Parathyroid adenoma (tissue), 2 donors: ENCODE results near the gene NOXA1.

ENCODE experiments used
- H2AFZ ChIP-seq: fragments of 300-600 bp; sonication (generic); one replicate; pipeline ENCODE4 v1.7.0; 2017; ENCODE audit warnings: antibody characterized with exemption, mild to moderate bottlenecking
- H3K27ac ChIP-seq: fragments of 300-600 bp; sonication (generic); one replicate; pipeline ENCODE4 v1.7.0; 2017
- H3K27me3 ChIP-seq: fragments of 300-600 bp; sonication (generic); one replicate; pipeline ENCODE4 v1.7.0; 2017; ENCODE audit warnings: low read length; ENCODE audit not compliant: control insufficient read depth, insufficient read depth
- H3K36me3 ChIP-seq: fragments of 300-600 bp; sonication (generic); one replicate; pipeline ENCODE4 v1.7.0; 2017; ENCODE audit warnings: low read length; ENCODE audit not compliant: control insufficient read depth, insufficient read depth
- H3K4me1 ChIP-seq: fragments of 300-600 bp; sonication (generic); one replicate; pipeline ENCODE4 v1.7.0; 2017; ENCODE audit warnings: control low read depth
- H3K4me2 ChIP-seq: fragments of 300-600 bp; sonication (generic); one replicate; pipeline ENCODE4 v1.7.0; 2017; ENCODE audit warnings: low read length
- H3K4me3 ChIP-seq: fragments of 300-600 bp; sonication (generic); one replicate; pipeline ENCODE4 v1.7.0; 2017; ENCODE audit warnings: low read depth, low read length
- H3K79me2 ChIP-seq: fragments of 300-600 bp; sonication (generic); one replicate; pipeline ENCODE4 v1.7.0; 2017; ENCODE audit warnings: control low read depth
- H3K9ac ChIP-seq: fragments of 300-600 bp; sonication (generic); one replicate; pipeline ENCODE4 v1.7.0; 2017; ENCODE audit warnings: mild to moderate bottlenecking
- H3K9me3 ChIP-seq: fragments of 300-600 bp; sonication (generic); one replicate; pipeline ENCODE4 v1.7.0; 2017; ENCODE audit warnings: low read length; ENCODE audit not compliant: control insufficient read depth
- TF ChIP-seq, protein P1 (sequence below): fragments of 300-600 bp; sonication (generic); IDR thresholded peaks from one replicate; pipeline ENCODE4 v1.7.0; 2017; ENCODE audit warnings: antibody characterized with exemption, mild to moderate bottlenecking
- donor health status: primary hyperparathyroidism.

Gene NOXA1

DNA sequence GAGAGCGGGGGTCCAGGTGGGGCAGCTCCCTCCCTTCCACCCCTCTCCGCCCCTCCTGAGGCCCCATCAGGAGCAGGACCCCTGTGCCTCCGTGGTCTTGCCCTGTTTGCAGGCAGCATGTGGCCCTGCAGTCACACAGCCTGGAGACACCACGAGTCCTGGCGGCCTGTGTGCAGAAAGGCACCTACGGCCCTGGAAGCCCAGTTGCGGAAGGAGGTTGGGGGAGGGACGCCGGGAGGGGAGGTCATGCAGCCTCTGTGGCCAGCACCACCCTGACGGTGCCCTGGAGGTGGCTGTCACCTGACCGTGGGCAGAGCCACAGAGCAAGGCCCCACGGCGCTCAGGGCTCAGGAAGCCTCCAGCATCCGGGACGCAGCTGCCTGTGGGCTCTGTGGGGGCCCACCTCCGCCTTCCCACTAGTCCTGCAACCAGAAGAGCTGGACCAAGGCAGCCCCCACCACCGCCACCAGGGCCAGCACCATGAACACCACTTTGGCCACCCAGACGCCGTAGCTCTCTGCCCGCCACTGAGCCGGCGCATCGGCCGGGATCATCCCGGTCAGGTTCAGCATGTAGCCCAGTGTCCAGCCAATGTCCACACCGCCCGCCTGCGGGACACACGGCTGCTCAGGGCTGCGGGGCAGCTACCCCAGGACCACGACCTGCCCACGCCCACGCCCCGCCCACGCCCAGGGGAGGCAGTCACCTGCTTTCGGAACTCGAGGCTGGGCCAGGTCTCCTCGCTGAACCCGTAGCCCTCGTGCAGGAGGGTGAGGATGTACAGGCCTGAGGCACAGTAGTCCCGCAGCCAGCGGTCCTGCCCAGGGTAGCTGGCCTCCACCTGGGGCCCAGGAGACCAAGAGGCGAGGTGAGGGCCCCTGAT, 11.5 kb downstream of the NOXA1 start:
- TF ChIP-seq, protein P1, sequence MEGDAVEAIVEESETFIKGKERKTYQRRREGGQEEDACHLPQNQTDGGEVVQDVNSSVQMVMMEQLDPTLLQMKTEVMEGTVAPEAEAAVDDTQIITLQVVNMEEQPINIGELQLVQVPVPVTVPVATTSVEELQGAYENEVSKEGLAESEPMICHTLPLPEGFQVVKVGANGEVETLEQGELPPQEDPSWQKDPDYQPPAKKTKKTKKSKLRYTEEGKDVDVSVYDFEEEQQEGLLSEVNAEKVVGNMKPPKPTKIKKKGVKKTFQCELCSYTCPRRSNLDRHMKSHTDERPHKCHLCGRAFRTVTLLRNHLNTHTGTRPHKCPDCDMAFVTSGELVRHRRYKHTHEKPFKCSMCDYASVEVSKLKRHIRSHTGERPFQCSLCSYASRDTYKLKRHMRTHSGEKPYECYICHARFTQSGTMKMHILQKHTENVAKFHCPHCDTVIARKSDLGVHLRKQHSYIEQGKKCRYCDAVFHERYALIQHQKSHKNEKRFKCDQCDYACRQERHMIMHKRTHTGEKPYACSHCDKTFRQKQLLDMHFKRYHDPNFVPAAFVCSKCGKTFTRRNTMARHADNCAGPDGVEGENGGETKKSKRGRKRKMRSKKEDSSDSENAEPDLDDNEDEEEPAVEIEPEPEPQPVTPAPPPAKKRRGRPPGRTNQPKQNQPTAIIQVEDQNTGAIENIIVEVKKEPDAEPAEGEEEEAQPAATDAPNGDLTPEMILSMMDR = no peak
- Histone ChIP-seq H2AFZ (no peak overlapping the region), H3K4me2 (no peak overlapping the region), H3K27ac (no peak overlapping the region), H3K4me1 (no peaks in the 10 kb centered on the region), H3K36me3 (no peaks in the 10 kb centered on the region), H3K9ac (no peak overlapping the region), H3K9me3 (no peaks in the 10 kb centered on the region), H3K4me3 (no peak overlapping the region), H3K79me2 (no peaks in the 10 kb centered on the region), H3K27me3 (no peaks in the 10 kb centered on the region)

GRCh38 chr9:137435381-137435891, 12.2 kb downstream of the NOXA1 start:
- no peak overlapping the region for H3K4me2 ChIP-seq
- H3K9me3 ChIP-seq = no peaks in the 10 kb centered on the region
- no peaks in the 10 kb centered on the region for H3K79me2 ChIP-seq
- no peaks in the 10 kb centered on the region for H3K4me1 ChIP-seq
- H3K4me3 ChIP-seq = no peak overlapping the region
- no peaks in the 10 kb centered on the region for H3K27me3 ChIP-seq
- no peak overlapping the region for H2AFZ ChIP-seq
- H3K9ac ChIP-seq = no peak overlapping the region
- TF ChIP-seq, protein P1 = no peak
- H3K36me3 ChIP-seq = no peaks in the 10 kb centered on the region
- no peak overlapping the region for H3K27ac ChIP-seq

- TF ChIP-seq, protein P1 = no peak
- Histone ChIP-seq H3K27me3 (no peaks in the 10 kb centered on the region), H3K27ac (no peak overlapping the region), H3K79me2 (no peaks in the 10 kb centered on the region), H3K4me1 (no peaks in the 10 kb centered on the region), H3K9ac (no peak overlapping the region), H3K36me3 (no peaks in the 10 kb centered on the region), H2AFZ (no peak overlapping the region), H3K4me3 (no peak overlapping the region), H3K9me3 (no peaks in the 10 kb centered on the region), H3K4me2 (peak overlapping the region; percentile 22)
Observed at GRCh38 chr9:137435980-137436760, 13.0 kb downstream of the NOXA1 start.

DNA sequence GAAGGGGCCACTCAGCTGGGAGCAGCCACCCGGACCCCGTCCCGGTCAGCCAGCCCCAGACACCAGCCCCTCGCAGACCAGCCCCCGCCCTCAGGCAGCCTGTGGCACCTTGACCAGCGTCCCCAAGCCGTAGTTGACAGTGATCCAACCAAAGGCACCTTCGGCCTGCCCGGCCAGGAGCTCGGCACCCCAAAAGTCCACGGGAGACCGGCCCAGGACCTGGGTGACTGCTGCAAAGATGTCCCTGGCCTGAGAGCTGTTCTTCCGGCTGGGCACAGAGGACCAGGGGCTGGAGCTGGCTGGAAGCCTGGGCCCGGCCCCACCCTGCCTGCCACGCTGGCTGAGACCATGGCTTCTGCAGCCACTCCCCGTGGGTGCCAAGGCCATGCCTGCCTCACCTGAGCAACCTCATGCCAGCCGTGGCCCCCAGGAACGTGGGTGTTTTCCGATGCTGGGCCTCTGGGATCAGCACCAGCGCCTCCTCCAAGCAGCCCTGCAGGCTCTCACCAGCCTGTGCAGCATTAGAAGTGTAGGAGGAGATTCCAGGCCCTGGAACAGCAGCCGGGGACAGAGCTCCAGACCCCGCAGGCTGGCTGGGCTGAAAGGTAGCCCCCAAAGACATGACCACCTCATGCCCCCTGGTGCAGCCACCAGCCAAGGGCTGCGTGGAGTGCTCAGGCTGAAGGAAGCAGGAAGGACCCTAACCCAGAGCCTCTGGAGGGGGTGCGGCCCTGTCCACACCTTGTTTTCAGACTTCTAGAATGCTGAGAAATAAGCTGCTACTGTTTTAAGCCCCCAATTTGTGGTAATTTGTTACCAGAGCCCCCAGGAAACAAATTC, 13.8 kb downstream of the NOXA1 start:
- TF ChIP-seq, protein P1 = no peak
- H3K27ac ChIP-seq = no peak overlapping the region
- H3K79me2 ChIP-seq = no peaks in the 10 kb centered on the region
- no peak overlapping the region for H3K9ac ChIP-seq
- no peaks in the 10 kb centered on the region for H3K27me3 ChIP-seq
- H3K4me3 ChIP-seq = no peak overlapping the region
- H3K4me2 ChIP-seq = no peak overlapping the region
- H2AFZ ChIP-seq = no peak overlapping the region
- no peaks in the 10 kb centered on the region for H3K9me3 ChIP-seq
- H3K4me1 ChIP-seq = no peaks in the 10 kb centered on the region
- H3K36me3 ChIP-seq = no peaks in the 10 kb centered on the region
